Progenitor cell of endocrine pancreas (in vitro differentiated cells): ENCODE measurements around the gene LRMDA. TPM values are rescaled to one million over a fixed set of nuclear protein-coding genes. Genes with fewer than 3 reads are reported as not detected.

Source experiments
- DNase-seq: peaks from one replicate; pipeline ENCODE4 v3.0.0; 2021; ENCODE audit warnings: low spot score; ENCODE audit not compliant: unreplicated experiment
- H3K27ac Mint-ChIP-seq: 2 replicates; pipeline ENCODE4 v1.8.0; 2021; ENCODE audit warnings: mild to moderate bottlenecking, moderate library complexity, mixed read lengths
- H3K27me3 Mint-ChIP-seq: 2 replicates; pipeline ENCODE4 v1.8.0; 2021; ENCODE audit warnings: mixed read lengths
- H3K36me3 Mint-ChIP-seq: 2 replicates; pipeline ENCODE4 v1.8.0; 2022; ENCODE audit warnings: mixed read lengths; ENCODE audit not compliant: insufficient read depth
- H3K4me1 Mint-ChIP-seq: 2 replicates; pipeline ENCODE4 v1.8.0; 2021; ENCODE audit warnings: low read depth, mixed read lengths
- H3K4me3 Mint-ChIP-seq: 2 replicates; pipeline ENCODE4 v1.8.0; 2021; ENCODE audit warnings: low read depth, mild to moderate bottlenecking, moderate library complexity, mixed read lengths
- H3K9me3 Mint-ChIP-seq: 2 replicates; pipeline ENCODE4 v1.8.0; 2021; ENCODE audit warnings: low read depth, mixed read lengths
- total RNA-seq: library from RNA; stranded (reverse); gene quantifications from 2 replicates; pipeline ENCODE4 v1.2.1, GENCODE V29; 2021
- TF ChIP-seq, protein P1 (sequence below): fragments of 200-600 bp; sonication (generic); IDR thresholded peaks from one replicate; pipeline ENCODE4 v1.5.0; 2021; ENCODE audit warnings: antibody characterized with exemption, mild to moderate bottlenecking; ENCODE audit not compliant: unreplicated experiment

Gene LRMDA
- total RNA-seq, 1 donor from 2014 or later: 6.5 TPM

- peak overlapping the region; percentile 41 for H3K27ac Mint-ChIP-seq
- no peak for DNase-seq
- TF ChIP-seq, protein P1, sequence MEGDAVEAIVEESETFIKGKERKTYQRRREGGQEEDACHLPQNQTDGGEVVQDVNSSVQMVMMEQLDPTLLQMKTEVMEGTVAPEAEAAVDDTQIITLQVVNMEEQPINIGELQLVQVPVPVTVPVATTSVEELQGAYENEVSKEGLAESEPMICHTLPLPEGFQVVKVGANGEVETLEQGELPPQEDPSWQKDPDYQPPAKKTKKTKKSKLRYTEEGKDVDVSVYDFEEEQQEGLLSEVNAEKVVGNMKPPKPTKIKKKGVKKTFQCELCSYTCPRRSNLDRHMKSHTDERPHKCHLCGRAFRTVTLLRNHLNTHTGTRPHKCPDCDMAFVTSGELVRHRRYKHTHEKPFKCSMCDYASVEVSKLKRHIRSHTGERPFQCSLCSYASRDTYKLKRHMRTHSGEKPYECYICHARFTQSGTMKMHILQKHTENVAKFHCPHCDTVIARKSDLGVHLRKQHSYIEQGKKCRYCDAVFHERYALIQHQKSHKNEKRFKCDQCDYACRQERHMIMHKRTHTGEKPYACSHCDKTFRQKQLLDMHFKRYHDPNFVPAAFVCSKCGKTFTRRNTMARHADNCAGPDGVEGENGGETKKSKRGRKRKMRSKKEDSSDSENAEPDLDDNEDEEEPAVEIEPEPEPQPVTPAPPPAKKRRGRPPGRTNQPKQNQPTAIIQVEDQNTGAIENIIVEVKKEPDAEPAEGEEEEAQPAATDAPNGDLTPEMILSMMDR: no peak
- no peaks in the 10 kb centered on the region for H3K27me3 Mint-ChIP-seq
- peaks cover 26% of the 10 kb centered on the region for H3K4me1 Mint-ChIP-seq
- H3K9me3 Mint-ChIP-seq: peaks cover 15% of the 10 kb centered on the region
- peaks cover 4% of the 10 kb centered on the region for H3K36me3 Mint-ChIP-seq
- no peak overlapping the region for H3K4me3 Mint-ChIP-seq
Measured at GRCh38 chr10:76091926-76092325, 660.5 kb downstream of the LRMDA start.

DNA sequence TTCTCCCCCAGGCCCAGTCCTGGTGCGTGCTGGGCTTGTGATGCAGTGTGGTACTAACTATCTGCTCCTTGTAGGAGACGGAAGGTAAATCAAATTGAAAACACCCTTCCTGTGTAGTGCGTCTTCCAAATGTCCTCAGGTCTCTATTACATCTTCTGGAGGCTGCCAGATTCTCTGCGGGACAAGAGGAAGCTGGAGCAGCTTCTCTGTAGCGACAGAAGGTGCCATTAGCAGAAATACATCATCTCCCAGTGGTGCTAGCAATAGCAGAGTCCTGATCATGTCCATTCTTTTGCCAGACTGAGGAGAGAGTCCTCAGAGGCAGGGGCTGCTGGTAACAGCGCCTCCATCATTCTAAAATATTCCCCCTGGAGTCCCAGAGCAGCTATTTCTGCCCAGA lies 675.2 kb downstream of the LRMDA start:
- peaks cover 6% of the 10 kb centered on the region for H3K36me3 Mint-ChIP-seq
- peaks cover 10% of the 10 kb centered on the region for H3K4me1 Mint-ChIP-seq
- H3K27me3 Mint-ChIP-seq: no peaks in the 10 kb centered on the region
- TF ChIP-seq, protein P1: no peak
- peaks cover 10% of the 10 kb centered on the region for H3K9me3 Mint-ChIP-seq
- no peak for DNase-seq
- no peak overlapping the region for H3K27ac Mint-ChIP-seq
- no peak overlapping the region for H3K4me3 Mint-ChIP-seq

DNA sequence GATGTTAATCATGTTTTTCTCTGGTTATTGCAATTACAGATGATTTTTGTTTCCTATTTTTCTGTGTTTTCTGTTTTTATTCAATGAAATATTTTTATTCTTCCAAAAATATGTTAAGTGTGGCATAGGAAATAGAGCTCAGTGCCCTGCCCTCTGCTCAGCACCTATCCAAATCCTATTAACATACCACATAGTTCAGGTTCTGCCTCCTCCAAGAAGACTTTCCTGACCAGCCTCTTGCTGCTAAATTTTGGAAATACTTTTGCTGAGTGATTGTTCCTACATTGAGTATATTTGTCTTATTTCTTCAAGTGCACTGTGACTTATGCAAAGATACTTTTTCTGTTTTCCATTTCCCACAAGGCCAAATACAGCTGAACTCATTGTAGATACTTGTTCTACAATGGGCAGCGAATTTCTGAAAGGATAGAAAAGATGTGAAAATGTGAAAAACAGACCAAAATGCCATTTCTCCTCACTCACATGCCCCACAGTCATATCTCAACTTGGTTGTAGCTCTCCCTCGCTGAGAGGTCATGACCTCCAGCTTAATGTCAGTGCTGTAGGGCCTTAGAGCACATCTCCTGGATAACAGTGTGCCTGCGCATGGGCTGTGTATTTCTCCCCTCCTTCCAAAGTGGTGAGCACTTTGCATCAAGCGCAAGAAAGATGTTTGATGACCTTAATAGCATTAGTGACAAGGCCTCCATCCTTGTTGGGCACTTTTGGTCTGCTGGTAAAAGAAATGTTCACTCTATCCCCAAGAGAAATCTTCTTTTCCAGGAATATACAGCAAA lies 677.3 kb downstream of the LRMDA start:
- Mint-ChIP-seq H3K27me3 (no peaks in the 10 kb centered on the region), H3K36me3 (peaks cover 9% of the 10 kb centered on the region)
- TF ChIP-seq, protein P1: no peak

GRCh38 chr10:76111404-76111803 lies 680.0 kb downstream of the LRMDA start:
- no peaks in the 10 kb centered on the region for H3K27me3 Mint-ChIP-seq
- no peak overlapping the region for H3K27ac Mint-ChIP-seq
- H3K4me3 Mint-ChIP-seq: no peak overlapping the region
- TF ChIP-seq, protein P1: no peak
- H3K36me3 Mint-ChIP-seq: peaks cover 9% of the 10 kb centered on the region
- peaks cover 45% of the 10 kb centered on the region for H3K4me1 Mint-ChIP-seq
- peaks cover 6% of the 10 kb centered on the region for H3K9me3 Mint-ChIP-seq
- DNase-seq: no peak

More for the DNA sequence above, 677.3 kb downstream of the LRMDA start:
- no peak for DNase-seq
- no peak overlapping the region for H3K27ac Mint-ChIP-seq
- H3K9me3 Mint-ChIP-seq: peaks cover 6% of the 10 kb centered on the region
- peaks cover 23% of the 10 kb centered on the region for H3K4me1 Mint-ChIP-seq
- no peak overlapping the region for H3K4me3 Mint-ChIP-seq

DNA sequence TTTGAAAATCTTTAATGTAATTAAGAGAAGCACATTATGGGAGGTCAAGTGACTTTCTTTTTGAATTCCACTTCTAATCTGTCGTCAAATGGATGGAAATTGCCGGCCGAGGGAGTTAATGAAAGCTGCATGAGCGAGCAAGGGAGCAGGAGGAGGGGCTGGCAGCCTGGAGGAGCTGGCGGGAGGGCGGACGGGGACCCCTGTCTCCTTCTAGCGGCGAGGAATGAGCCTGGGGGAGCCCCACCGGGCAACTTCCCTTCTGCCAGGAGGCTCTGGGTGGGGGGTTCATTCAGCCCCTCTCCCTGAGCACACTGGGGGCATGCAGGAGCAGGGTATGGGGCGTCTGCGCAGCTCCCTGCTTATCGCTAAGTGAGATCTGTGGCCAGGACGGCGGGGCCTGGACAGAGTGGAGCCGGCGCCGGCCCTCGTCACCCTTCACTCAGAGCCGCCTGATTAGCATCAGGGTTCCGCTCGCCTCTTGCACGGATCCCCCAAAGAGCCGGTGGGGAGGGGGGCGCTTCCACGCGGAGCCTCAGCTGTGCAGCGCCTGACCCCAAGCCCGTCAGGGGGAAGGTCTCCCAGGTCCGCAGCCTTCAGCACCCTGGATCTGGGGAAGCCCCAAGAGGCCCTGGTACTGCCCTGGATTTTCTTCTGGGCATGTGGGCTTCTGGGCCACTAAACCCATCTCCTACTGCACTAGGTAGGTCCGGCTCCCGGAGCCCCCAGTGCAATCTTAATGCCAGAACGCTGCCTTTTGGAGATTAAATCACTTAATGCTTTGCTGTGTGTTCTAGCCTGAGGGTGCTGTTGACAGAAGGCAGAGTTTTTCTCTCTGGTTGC lies 680.8 kb downstream of the LRMDA start:
- H3K36me3 Mint-ChIP-seq: peaks cover 9% of the 10 kb centered on the region

More for the DNA sequence above, 680.8 kb downstream of the LRMDA start:
- TF ChIP-seq, protein P1: no peak
- DNase-seq: no peak
- Mint-ChIP-seq H3K27ac (no peak overlapping the region), H3K4me3 (peak overlapping the region; percentile 20), H3K9me3 (peaks cover 6% of the 10 kb centered on the region), H3K27me3 (no peaks in the 10 kb centered on the region), H3K4me1 (peaks cover 45% of the 10 kb centered on the region)
